Central memory CD4-positive, alpha-beta T cell (primary cell): ENCODE results near the gene ZBTB2.

ENCODE experiments used
- DNase-seq: peaks from one replicate; pipeline ENCODE4 v3.0.0; 2022
- total RNA-seq, 3 experiments: gene quantifications; one replicate each; lab custom pipeline; 2026; lab: John Stamatoyannopoulos, UW

Gene ZBTB2
- total RNA-seq, result 30.3 to 82.5 (median 47.1) reads per million in 3 experiments

DNA sequence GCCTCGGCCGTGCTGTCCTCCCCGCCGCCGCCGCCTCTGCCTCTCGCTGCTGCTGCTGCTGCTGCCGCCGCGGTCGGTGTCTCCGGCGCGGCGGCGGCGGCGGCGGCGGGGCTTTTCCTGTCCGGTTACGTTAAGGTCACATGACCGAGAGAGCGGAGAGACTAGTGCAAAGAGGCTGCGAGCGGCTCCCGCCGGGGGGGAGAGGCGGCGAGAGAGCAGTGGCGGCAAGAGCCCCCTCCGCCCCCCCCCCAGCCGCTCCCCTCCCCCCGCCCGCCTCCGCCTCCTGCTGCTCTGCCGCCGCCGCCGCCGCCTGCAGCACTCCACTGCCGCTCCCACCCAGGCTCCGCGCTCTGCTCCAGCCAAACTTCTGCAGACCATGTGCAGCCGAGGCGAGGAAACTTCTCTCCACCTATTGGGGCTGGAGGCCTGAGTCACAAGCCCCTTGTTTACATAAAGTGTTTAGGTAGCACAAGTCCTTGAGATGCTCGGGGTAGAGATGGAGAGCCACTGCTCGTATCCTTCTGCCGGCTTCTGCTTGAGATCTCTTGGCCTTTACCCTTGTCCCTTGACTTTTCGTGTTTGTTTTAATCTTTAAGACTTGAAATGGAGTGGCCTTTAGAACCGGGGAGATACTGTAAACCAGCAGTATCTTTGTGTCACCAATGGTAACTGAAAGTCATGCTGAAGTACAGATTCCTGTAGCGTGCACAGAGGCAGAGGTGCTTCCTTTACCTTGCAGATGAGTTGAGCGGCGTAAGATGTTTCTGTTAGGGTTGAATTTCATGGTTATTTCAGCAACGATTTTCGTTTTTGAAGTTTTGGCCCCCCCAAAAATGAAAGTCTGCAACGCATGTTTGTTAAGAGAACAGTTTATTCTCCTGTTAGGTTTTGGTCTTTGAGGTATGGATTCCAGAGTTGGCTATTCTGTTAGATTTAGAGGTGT lies at the start of gene ZBTB2:
TSS of gene ZBTB2 (minus strand) at position 89 of the 943 bp plus-strand sequence. CDS start 17,922 bp downstream, outside the sequence.
- peak; percentile 65 for DNase-seq

DNA sequence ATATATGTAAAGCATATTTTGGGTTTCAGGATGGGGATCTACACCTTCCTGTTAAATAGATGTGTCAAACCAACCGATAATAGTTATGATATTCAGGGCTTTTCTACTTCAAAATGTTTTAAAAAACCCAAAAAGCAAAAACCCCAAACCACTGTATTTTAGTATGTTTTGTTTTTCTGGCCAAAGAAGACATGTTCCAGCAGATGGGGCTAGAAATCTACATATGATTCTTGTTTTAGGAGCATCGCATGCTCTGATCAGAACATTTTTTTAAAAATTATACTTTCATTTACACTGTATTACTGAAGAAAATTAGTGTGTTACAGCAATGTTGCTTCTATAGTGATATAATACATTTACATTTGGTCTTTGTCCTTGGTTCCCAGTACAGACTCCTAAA lies 49.6 kb upstream of the ZBTB2 start:
- DNase-seq, result peak; percentile 13

DNA sequence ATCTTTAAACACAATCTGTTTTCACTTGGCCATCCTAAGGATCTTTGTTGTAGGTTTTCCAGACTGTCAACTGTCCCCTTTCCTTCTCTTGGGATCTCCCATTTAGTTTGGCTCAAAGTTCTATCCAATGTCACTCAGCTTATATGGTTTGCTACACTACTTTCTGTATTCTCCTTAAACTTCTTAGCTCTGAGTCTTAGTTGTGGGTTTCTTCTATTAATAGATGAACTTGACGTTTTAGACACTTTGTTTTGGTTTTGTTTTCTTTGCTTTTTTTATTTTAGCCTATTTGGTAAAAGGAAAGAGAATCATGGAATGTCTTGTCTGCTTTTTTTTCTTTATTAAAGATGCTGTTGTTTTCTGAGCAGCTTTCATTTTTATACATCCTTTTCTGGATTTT lies 49.1 kb upstream of the ZBTB2 start:
- DNase-seq, result no peak

DNA sequence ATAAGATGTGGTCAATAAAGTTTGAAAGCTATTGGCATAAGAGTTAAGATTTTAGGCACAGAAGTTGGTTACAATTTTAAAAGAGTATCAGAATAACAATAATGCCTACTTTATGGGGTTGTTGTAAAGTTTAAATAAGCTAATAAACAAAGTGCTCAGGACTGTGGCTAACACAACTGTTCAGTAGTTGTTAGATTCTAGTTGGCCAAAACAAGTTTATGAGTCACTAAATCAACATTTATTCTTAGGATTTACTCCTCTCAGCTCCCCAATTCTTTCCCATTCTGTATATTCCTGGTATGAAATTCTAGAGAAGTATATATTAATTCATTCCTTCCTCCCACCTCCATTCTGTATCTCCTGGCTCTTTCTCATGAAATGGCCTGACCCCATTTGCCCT lies 46.0 kb upstream of the ZBTB2 start:
- DNase-seq, result no peak

DNA sequence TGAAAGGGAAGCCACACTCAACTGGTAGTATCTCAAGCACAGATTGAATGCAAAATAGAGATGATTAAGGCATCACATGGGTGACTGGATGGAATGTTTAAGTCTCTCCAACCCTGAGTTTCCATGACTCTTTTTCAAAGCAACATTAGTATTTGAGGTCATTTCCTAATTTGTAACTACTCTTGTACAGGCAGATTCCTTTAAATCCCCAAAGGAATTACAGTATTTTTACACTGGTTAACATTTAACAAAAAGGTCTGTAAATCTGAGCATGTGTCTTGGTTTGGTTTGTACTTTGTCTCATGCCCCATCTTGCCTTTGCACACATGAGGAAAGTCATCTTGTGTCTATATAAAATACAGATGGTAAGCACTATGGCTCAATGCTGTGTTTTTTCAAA lies 45.4 kb upstream of the ZBTB2 start:
- DNase-seq, result no peak

- DNase-seq, result no peak
Measured at GRCh38 chr6:151436300-151436699, 44.9 kb upstream of the ZBTB2 start.

DNA sequence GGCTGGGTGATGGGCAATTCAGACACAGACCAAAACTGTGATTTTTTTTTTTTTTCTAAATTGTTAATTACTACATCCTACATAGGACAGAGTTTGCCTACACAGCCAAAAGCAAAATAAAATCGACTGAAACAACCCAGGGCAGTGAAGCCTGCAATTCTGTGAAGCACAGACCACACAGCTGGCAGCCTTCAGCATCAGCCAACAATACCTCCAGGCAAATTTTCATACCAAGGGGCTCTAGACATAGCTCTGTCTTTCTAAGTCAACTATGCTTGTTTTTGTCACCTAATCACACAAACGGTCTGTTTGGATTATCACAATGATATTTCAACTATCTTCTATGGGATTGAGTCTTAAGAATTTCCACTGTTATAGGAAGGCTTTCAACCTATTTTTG lies 43.0 kb upstream of the ZBTB2 start:
- DNase-seq, result no peak

GRCh38 chr6:151432651-151433050 lies 41.3 kb upstream of the ZBTB2 start:
- DNase-seq, result no peak

DNA sequence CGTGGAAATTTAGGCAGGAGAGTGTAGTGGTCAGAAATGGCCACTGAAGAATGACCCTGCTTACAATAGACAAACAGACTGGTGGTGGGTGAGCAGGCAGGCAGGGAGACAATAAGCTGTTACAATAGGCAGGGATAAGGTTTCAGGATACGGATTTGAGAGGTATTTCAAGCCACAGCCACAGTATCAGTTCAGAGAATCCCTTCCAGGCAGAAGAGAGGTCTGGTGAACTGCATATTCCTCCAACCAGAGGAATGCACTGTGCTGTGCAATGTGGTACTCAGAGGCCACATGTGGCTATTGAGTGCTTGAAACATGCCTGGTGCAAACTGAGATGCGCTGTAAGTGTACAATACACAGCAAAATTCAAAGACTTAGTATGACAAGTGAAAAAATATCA lies 40.0 kb upstream of the ZBTB2 start:
- no peak for DNase-seq

- DNase-seq, result no peak
Measured at GRCh38 chr6:151430886-151431285, 39.5 kb upstream of the ZBTB2 start.

DNA sequence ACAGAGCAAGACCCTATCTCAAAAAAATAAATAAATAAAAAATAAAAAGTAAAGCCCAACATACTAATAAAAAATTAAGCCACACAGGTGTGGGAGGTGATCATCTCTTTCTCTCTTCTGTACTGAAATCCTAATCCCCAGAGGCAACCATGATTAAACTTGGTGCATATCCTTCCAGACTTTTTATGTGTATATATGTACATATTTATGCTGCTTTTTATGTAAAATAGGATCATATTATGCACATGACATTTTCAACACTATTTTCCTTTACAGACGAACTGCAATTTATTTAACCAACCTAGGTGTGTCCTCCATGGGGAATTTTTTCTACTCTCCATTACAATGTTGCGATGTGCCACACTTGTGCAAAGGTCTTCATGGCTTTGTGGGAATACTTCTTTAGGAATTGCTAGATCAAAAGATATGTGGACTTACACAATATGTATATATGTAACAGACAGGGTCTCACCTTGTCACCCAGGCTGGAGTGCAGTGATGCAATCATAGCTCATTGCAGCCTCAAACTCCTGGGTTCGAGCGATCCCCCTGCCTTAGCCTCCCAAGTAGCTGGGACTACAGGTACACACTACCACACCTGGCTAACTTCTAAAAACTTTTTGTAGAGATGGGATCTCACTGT lies 36.9 kb upstream of the ZBTB2 start:
- DNase-seq, result no peak

DNA sequence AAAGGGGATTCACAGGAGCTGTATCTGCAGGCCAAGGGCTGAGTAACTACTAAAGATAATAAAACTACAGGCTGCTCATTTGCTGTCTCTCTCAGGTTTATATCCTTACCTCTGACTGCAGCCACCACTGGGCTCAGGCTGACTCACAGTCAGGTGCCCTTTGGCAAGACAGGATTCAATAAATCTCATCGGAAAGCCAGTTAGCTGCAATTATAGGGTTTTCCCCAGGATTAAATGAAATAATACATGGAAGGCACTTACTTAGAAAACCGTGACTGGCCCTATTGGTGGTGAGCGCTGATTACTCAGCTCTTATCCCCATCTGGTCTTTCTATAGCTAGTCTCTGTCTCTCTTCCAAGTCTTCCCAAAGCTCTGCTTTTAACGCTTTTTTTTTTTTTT lies 34.2 kb upstream of the ZBTB2 start:
- DNase-seq, result no peak

- DNase-seq, result no peak
Measured at GRCh38 chr6:151422981-151423380, 31.6 kb upstream of the ZBTB2 start.

GRCh38 chr6:151417477-151417876 lies 26.1 kb upstream of the ZBTB2 start:
- DNase-seq, result no peak

DNA sequence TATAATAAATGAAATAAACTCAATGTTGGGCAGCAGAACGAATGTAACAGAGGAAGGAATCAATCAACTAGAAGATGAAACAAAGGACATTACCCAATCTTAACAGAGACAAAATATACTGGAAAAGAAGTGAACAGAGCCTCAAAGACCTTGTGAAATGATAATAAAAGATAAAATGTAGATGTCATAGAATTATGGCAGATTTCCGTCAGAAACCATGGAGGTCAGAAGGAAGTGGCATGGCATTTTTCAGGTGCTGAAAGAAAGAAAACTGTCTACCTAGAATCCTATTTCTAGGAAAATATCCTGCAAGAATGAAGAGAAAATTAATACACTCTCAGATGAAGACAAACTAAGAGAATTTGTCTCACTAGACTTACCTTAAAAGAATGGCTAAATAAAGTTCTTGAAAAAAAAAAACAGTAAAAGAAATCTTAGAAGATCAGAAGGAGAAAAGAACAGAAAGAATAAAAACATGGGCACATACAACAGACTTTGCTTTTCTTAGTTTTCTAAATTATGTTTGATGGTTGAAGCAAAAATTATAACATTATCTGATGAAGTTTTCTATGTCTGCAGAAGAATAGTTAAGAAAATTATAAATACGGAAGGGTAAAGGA lies 23.4 kb upstream of the ZBTB2 start:
- DNase-seq, result no peak

DNA sequence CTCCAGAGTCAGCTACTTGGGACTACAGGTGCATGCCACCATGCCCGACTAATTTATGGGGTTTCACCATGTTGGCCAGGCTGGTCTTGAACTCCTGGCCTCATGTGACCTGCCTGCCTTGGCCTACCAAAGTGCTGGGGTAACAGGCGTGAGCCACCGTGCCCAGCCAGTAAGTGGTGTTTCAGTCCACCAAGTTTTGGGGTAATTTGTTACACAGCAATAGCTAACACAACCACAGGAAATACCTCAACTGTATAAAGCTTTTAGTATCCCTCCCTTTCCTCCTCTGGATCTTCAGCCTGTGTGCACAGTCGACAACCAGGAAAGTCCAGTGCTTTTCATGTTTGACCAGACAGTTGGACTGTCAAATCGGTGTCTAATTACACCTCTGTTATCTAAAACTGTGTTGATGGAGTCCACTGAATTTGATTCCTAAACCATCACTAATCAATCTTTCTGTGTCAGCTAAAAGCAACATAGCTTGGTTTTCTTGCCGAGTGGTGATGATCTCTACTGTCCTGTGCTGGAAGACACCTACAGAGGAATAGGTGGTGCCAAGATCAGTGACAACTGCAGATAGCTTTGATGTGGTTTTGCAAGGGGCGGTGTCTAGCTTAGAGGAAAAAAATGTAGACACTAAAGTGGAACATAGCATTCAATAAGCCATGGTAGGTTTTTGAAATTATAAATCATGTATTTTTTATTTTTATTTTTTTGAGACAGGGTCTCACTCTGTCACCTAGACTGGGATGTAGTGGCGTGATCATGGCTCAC lies 22.2 kb upstream of the ZBTB2 start:
- DNase-seq, result peak; percentile 80

GRCh38 chr6:151412909-151413308 lies 21.6 kb upstream of the ZBTB2 start:
- DNase-seq, result no peak

DNA sequence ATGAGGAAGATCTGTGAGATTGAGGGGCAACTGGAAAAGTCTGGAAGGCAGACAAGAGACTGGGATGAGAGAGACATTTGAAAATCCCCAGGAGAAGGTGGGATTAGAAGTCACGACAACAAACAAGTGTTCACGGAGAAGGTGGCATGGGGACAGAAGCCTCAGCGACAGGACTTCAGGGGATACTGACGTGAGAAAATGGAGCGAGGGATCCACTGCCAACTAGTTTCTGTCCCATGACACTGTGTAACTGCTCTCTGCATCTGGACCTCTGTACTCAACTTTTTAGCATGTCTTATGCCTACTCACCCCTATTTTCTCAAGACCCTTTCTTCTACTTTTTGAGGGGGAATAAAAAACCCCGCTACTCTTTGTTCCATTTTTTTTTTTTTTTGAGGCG lies 18.3 kb upstream of the ZBTB2 start:
- no peak for DNase-seq

DNA sequence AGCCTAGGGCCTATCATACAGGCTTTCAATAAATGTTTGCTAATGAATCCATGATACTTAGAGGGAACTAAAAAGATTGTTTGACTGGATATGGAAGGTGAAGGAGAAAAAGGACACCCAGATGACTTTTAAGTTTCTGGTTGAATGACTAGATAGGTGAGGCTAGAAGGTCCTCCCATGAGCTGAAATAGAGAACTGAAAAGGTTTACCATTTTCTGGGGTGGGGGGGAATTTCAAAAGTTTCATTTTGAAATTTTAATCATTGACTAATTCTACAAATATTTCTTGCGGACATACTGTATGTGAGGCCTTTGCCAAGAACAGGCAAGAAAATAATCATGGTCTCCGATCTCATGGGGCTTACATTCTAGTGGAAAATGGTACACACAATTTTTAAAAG lies 17.9 kb upstream of the ZBTB2 start:
- DNase-seq, result no peak

DNA sequence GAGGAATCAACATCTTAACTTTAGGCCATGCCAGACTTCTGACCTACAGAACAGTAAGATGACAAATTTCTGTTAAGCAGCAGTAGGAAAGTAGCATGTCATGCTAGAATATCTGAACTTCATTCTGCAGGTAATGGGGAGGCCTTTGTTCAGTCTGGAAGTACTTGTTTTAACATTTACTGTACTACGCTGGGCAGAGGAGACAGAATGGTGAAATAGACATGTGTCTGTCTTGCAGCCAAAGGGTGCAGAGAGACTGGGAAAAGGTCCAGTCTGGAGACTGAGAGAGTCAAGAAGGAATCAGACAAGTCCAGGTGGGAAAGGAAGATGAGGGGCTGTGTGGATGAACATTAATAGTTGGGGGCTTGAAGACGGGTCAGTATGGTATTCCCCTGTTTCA lies 17.5 kb upstream of the ZBTB2 start:
- DNase-seq, result no peak

DNA sequence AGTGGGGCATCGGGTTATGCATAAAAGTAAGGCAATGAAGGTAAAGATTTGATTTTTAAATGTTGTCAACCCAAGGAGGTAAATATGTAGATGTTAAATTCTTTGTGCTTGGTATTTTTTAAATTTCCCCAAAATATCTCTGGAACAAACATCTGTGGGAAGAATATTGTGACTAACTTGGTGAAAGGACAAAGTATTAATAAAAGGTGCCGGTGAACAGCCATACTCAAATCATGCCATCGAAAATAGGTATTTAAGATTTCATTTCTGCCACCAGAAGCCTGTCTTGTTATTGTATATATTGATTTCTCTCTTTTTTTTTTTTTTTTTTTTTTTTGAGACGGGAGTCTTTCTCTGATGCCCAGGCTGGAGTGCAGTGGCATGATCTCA lies 12.6 kb upstream of the ZBTB2 start:
- no peak for DNase-seq

DNA sequence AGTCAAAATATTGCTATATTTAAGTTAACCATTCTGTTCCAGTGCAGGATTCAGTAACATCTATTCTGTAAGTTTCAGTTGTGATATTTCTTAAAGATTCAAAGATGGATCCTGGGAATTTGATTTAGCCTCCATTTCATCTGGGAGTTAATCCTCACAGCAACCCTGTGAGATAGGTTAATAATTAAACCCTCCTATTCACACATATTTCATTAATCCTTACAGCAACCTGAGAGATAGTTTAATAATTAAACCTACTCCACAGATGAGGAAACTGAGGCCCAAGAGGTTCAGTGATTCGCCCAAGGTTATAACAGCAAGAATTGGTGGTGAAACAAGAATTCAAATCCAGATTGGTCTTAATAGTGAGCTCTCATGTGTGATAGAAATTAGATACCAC lies 10.9 kb upstream of the ZBTB2 start:
- no peak for DNase-seq

- DNase-seq, result no peak
Measured at GRCh38 chr6:151400473-151400872, 9.1 kb upstream of the ZBTB2 start.
